GM12892 (cell line): ENCODE data around the gene OPHN1.

Experiments used
- POLR2A ChIP-seq: IDR thresholded peaks from 2 replicates; pipeline ENCODE4 v1.6.1; 2011; ENCODE audit warnings: low read depth, low read length, control low read depth
- POLR2AphosphoS5 ChIP-seq: IDR thresholded peaks from 2 replicates; pipeline ENCODE4 v1.6.1; 2011; ENCODE audit warnings: low read depth, low read length, control low read depth

DNA sequence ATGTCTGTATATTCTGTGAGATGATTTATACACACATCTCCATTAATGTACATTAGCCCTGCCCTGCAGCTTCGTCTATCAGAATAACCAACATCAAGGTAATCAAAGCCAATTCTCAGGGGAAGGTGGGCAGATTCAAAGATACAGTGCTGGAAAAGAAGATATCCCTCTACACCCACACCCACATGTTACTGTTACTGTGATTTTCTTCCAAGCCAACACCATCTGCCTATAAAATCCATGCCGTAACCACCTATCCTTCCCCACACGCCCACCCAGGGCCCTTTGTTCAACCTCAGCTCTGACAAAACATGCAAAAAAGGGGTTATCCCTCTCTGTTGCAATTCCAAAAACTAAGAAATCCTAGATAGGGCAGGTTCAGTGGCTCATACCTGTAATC lies 20.0 kb downstream of the OPHN1 start:
- TF ChIP-seq POLR2A, result no peak
- no peak for TF ChIP-seq POLR2AphosphoS5
